Measurements from ENCODE around the gene SORCS1.

Gene SORCS1

DNA sequence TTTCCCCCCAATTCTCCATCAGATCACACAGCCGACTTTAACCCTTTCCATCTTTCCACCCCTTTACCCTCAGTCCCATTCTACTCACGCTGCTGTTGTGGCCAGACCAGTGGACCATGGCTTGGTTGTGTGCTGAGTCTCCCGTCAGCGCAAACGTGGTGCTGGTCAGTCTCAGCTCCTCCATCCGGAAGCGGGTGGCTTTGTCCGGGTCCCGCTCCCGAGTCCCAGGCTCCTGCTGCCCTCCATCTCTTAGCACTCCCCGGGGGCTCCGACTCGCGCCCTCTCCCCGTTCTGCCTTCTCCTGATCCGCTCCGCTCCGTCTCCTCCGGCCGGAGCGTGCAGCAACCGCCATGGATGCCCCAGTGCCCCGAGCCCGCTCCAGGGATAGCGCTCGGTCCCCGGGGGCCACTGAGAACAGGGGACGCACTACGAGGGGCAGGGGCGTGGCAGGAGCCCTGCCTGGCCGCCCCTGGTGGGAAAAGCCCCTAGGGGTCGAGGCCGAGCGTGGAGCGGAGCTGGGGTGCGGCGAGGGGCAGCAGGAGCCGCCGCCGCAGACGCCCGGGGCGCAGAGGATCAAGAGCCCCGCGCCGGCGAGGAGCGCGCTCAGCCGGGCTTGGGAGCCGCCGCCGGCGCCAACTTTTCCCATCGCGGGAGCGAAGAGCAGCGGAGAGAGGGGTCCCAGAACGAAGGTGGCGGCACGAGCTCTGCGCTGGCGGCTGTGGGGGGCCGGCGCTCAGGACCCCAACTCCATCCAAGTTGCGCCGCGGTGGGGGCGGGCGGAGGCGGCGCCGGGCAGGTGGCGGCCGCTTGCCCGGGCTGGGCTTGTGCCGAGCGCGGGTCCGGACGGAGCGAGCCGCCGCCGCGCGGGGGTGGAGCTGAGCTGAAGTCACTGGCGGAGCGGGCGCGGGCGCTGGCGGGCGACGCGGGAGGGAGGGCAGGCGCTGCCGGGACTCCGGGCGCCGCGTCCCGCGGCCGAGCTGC, at the start of gene SORCS1:
Gene SORCS1, minus strand, starts transcription at position 826 of the 981 bp plus-strand sequence.
- DNase-seq = no peak

DNA sequence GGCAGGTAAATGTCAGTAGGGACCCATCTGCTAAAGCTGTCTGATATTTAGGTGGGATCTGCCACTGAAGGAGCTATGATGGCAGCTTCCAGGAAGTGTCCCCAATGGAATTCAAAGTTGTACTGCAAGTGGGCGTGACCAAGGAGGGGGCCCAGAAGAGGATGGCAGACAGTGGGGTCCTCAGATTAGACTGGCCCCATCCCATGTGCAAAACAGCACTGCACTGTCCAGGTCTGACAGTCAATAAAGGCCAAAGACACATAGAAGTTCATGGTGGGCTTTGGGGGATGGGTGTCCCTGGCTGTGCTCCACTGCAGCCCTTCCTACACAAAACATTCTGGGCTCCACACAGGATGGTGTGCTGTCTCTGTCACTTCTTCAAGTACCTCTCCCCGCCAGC, 49.8 kb upstream of the SORCS1 start:
- DNase-seq = no peak

DNA sequence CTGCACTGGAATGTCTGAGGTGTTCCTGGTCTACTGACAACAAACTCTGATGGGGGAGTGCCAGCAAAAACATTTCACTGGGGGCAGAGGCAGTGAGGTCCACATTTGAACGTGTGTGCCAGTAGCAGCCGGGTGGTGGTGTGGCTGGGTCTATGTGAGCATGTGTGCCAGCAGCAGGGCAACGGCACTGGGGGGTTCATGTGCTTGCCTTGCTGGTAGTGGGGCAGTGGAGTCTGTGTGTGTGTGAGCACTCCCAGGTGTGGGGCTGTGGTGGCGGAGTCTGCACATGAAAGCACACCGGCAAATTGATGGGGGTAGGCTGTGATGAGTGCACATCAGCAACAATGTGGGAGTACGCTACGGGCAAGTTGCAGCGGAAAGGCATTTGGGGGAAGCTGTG, 49.4 kb upstream of the SORCS1 start:
- DNase-seq = no peak

DNA sequence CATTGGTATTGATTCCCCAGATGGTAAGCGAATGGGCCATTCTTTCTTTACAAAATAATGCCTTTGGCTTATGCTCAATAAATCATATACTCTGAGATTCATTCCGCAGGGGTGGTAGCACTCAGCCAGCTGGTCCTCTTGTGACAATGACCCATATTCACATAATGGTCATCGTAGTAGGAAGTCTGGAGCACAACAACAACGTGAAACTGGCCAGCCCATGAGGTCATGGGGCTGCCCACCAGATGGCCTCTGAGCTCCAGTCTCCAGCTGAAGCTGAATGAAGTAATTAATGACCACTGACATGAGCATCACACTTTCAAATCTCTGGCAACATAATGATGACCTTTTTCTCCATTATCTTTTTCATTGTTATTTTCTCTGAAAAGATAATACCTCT, 42.3 kb upstream of the SORCS1 start:
- no peak for DNase-seq

DNA sequence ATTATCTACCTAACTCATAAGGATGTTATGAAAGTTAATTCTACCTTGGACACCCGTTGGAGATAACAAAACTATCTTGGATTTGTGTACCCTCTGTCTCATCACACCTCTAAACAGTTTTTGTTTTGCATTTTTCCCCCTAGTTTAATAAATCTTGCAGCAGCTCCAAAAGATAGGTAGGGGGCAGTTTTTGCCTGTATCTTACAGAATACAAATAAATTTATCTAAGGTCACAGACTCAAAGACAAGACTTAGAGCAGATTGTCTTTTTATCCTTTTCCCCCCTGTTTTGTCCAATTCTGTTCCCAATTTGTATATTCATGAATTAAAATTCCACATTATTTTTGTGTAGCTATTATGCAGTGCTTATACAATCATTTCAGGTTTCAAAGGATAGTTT, 5.0 kb upstream of the SORCS1 start:
- DNase-seq = no peak

DNA sequence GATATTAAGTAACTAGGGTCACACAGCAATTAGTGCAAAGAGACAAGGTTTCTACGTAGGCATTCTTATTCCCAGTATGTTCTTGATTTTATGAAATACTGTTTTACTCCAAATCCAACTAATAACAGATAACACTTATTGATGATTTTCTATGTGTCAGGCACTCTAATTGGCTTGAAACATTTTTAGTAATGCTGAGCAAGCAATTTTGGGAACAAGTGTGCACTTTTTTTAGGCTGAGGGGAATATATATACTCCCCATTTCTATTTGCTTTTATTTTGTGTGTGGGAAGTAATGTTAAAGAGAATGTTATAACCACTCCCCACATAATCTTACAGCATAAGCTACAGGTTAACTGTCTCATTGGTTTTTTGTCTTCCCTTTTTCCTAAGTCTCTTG, 4.2 kb upstream of the SORCS1 start:
- DNase-seq = no peak

DNA sequence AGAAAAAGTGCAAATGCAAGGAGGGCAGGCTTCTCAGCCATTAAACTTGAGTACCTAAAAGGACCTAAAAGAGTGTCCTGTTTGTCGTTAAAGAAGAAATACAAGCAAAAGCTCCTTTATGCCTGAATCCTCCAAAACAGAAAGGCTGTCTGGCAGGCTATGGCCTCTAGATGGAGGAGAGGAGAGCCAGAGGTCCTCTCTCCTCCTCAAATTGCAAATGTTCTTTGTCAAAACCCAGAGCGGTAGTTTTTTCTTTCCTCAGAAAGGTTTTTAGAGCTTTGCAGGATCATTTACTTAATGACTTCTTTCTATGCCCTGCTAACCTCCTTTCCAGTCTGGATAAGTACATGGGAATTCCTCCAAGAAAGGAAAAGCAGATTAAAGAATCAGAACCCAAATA, 1.9 kb upstream of the SORCS1 start:
- DNase-seq = no peak

DNA sequence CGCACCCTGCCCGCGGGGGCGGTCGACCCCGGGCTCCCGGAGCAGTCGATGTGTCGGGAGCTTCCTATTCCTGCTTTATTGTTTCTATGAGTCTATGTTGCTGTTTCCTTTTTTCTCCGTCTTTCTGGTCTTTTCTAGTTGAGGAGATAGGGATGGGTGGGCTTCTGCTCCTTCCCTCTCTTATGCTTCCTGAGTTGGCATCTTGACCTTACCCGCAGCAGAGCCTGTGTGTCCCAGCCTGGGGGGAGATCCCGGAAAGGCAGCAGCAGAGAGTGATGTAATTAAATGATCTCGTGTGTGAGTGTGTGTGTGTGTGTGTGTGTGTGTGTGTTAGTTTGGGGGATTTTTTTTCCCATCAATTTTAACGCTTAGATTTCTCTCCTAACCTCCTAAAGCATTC, 486 bp upstream of the SORCS1 start:
- no peak for DNase-seq

DNA sequence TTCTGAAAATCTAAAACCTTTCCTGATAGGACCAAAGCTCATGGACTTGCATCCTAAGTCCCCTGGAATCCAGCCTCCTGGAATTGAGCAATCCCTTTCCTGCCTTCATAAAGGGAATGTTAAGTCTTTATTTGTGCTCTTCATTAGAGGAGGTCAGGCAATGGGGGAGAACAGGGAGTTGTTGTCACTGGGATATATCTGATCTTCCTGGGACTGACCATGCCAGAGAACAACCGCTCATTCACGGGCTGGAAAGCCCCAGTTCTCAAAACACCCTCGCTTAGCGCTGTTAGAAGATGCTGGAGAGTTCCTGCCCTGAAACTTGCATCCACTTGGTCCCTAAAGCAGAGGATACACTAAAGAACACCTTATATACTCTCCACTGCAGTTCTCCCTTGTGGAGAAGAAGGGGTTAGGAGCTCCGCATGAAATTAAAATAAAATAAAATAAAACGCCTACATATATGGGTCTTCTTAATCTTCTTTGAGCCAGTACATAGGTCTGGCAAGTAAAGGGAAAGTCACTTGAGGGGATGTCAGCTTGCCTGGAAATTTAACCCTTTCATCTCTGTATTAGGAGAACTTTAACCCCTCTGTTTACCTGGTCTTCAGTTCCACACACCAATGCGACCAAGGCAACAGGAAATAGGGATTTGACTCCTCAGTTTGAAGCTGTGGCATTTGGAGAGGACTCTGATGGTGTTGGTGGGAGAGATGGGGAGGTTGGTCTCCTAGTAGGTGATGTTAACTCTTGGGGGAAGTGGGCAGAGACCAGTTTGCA, 1.2 kb downstream of the SORCS1 start:
- DNase-seq = no peak

DNA sequence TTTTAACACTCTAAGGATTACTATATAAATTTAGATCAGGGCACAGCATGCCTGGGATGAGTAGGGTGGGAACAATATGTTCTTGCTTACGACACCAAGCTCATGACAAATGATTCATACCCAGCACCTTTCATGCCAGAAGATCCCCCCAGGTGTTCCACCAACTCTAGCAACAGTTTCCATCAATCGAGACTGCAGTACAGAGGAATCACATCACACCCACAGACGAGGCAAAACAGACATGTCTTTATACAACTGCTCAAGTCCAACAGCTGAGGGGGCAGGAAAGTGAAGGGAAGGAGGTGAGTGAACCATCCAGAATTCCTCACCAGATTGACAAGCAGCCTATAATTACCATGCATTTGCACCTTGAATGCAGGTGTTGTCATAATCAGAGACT, 3.6 kb downstream of the SORCS1 start:
- no peak for DNase-seq

DNA sequence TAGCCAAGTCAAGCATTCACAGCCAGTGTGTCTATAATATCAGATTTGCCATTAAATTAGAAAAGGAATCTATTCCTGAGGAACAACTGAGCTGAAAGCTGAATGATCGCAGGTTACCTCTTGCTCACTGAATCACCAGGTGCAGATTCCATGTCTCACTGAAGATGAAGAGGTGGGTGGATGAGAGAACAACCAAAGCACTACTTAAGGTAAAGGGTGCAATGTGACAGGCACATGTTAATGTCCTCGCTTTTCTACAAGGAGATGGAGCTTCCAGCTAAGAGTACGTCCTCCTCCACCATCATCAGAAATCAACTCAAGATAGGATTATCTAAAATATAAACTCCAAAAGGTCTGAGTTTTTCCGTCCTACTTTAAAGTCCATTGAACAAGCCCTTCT, 4.6 kb downstream of the SORCS1 start:
- DNase-seq = no peak

DNA sequence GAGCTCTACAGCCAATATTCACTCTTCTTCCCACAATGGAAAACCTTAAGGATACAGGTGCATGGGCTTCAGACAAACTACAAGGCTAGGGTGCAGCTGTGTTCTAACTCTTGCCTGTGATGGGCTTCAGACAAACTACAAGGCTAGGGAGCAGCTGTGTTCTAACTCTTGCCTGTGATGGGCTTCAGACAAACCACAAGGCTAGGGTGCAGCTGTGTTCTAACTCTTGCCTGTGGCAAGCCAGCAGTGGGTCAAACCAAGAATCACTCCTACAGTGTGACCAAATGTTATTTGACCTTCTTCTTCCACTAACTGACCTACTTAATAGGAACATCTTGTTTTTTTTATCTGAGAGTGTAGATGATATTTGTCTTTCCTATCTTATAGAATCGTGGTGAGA, 7.4 kb downstream of the SORCS1 start:
- DNase-seq = no peak

DNA sequence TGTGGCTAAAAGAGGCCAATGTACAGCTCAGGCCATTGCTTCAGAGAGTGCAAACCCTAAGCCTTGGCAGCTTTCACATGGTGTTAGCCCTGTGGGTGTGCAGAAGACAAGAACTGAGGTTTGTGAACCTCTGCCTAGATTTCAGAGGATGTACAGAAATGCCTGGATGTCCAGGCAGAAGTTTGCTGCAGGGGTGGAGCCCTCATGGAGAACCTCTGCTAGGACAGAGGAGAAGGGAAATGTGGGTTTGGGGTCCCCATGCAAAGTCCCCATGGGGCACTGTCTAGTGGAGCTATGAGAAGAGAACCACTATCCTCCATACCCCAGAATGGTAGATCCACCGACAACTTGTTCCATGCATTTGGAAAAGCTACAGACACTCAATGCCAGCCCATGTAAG, 12.4 kb downstream of the SORCS1 start:
- no peak for DNase-seq

DNA sequence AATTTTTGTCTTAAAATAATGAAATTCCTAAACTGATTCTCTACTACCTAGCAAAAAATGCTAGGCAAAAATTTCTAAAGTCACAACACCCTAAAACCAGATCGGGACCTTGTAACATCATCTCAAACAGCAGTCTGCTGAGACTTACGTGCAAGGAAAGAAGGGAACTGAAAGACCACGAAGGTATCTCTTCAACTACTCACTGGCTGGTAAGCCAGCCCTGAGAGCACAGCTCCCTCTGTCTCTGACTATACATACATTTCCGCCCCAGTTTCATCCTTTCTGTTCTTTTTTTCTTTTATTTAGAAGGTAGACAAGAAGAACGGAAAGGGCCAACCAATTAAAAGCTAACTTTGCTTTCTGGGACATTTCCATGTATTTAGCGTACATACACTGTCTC, 15.6 kb downstream of the SORCS1 start:
- DNase-seq = no peak

DNA sequence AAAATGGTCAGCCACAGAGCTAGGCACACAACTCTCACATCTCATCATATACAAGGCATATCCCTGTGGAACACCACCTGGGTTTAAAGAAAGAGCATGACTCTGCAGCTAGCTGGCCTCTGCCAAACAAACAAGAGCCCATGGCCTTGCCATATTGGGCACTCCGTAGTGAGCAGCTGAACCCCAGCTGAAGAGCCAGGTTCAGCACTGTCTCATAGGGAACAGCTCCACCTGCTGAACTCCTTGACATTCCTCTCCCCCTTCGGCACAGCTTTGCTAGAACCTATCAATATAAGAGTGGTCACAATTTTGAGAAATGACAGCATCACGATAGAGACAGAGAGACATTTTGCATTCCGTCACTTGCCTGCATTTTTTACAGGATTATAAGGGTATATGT, 20.0 kb downstream of the SORCS1 start:
- DNase-seq = no peak

DNA sequence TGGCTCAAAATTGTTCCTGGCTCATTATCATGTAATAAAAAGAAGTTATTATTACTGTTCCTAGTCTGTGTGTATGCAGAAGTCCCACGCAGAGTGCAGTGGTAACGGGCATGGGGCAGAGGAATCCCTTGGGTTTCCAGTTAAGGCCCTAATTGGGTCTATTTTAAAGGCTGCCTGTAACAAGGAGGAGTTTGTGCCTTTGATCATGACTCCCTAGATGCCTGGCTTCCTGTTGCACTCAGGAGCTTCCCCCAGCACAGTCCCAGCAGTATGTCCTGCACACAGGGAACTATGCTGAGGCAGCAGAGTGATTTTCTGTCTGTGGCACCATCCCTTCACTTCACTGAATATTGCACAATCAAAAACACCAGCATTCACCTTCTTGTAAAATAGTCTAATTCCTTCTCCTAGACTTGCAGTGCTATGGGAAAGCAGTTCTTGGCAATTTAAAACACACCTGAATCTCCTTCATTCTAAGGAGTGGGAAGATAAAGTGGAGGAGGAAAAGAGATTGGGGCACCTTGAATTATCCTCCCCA, 22.9 kb downstream of the SORCS1 start:
- DNase-seq = no peak

DNA sequence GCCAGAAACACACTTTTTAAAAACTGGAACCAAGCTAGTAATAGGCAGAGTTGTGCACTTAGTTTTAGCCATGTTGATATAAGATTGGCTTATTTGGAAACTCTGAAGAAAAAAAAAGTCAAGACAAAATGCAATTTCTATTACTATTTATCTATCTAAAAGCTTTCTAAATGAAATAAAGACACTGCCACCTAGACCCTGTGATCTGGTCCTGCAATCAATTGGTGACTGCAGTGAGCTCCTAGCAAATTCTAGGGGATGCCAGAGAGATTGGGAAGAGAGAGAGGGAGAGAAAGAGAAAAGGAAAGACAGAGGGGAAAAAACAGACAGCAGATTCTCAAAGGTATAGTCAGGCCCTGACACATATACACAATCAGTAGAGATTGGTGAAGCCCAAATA, 25.3 kb downstream of the SORCS1 start:
- DNase-seq = no peak

DNA sequence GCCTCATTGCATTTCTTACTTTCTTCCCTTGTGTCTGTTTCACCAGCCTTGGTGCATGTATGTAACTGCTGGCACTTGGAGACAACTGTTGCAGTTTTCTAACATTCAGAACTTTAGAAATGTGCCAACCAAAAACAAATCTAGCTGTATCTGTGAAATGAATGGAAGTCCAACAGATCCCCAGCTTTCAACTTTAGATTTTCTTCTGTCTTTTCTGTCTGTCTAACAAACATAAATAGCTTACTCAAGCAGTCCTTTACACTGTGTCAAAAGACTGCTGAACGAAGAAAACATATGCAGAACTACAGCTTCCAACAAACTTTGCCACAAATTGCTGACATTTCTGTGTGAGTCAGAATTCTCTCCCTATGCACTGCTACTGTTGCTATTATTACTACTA, 30.9 kb downstream of the SORCS1 start:
- no peak for DNase-seq

DNA sequence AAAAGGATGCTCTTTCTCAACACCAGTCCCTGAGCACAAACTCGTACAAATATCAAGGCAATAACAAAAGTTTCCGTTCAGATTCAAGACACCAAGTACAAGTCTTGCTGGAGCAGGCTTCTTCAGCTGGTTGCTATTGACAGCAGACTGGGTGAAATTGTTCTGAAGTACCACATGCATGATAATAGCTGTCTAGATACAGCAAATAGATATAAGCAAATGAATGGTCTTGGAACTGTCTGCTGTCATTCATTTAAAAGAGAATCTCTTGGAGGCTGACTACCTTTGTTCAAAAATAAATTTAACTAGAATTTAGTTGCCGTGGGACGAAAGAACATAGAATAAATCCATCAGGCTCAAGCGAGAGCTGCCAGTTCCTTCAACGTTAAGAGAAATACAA, 35.5 kb downstream of the SORCS1 start:
- DNase-seq = no peak

DNA sequence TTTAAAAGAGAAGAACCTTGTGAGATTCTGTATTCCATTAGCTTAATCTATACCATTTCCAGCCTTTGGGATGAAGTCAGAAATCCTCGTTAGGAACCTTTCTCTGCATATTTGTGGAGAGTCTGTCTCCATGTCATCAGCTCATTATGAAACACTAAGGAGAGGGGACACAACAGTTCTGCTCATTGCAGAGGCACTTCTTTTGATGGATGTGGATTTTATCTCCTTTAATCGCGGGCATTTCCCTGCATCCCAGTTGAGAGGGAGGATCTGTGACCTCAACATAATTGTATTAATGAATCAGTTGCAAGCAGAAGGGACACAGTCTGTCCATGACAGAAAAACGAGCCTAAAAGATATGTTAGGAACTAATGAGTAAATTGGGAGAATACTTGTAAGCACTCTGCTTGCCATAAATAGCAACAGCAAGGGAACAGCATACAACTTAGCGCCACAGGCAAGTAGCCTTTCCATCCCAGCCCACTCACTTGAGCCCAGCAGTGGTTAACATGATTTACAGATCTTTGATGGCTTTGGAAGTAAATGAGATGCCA, 37.9 kb downstream of the SORCS1 start:
- DNase-seq = no peak

DNA sequence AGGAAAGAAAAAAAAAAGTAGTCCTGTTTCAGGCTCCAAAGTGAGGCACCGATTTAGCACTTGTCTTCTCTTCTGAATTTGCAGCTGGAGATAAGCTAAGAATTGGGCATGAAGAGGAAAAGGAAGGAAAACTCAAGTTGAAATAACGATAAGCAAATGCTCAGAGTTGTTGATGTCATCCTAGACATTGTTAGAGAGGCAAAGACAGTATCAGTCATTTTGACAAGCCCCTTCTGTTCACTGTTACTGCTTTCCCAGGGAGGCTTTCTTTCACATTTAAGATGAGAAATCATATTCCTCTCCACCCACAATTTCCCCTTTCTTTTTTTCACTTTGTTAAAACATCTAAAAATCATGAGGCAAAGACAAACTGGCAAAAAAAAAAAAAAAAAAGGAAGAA, 41.8 kb downstream of the SORCS1 start:
- no peak for DNase-seq

DNA sequence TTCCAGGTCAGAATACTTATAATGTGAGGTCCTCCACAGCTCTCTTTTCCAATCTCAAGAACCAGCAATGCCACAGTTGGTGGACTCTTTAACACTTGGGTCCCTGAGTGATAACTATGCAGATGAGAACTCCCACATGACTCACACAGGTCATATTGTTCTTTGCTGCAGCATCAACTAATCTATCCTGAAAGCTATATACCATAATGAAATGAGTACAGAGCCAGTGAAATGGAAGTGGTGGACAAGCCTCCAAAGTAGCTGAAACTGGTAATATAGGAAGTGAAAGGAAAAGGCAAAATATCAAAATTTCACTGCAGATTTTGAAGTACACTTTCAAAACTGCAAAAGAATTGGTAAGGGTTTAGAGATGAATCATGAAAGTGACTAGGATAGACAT, 45.6 kb downstream of the SORCS1 start:
- DNase-seq = no peak

DNA sequence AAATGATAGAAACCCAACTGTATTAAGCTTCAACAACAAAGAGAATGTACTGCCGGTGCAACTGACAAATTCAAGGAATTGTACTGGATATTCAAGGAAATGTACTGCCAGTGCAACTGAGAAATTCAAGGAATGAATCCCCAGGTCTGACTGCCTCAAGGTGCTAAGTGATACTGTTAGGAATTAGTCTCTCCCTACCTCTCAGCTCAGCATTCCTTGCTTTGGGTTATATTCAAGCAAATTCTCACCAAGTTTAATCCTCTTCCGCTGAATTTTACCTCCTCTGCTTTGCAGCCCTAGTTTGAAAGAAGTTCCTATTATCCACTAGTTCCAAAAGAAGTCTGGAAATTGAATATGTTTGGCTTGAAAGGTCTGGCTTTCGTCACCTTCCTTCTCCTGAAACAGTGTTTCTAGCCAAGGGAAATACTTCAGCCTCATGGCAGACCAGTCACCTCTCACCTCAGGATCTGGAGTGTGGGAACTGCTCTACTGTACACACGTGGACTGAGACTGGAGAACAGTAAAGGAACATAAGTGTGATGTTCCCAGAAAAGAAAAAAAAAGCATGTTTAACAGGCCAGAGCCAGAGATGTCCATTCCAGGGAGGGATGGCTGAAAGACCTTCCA, 60.4 kb downstream of the SORCS1 start:
- DNase-seq = no peak

Data from NCI-H774 (cell line).